Spleen (tissue), 11 donors: ENCODE data around the gene ASPDH. TPM values are rescaled to one million over a fixed set of nuclear protein-coding genes. Genes with fewer than 3 reads are reported as not detected.

ENCODE experiments used
- DNase-seq: peaks from one replicate; pipeline ENCODE4 v3.0.0-alpha.2; 2020
- H3K27ac ChIP-seq, 8 donors: fragments of 200-600 bp; sonication (generic) in 7 of 8; 1 replicate in 4 of 8; 2 replicates in 4 of 8; pipeline versions ENCODE4 v1.5.0 to v1.8.0; 2016 to 2021; ENCODE audit warnings: inconsistent platforms in 4 of 8, mild to moderate bottlenecking in 4 of 8, moderate library complexity in 1 of 8
- H3K27me3 ChIP-seq, 7 donors: fragments of 200-600 bp; sonication (generic) in 6 of 7; replicated peaks in 1 of 7; 1 replicate in 4 of 7; 2 replicates in 3 of 7; pipeline versions ENCODE4 v1.5.0 to v1.8.0; 2016 to 2021; ENCODE audit warnings: inconsistent platforms in 3 of 7, mild to moderate bottlenecking in 1 of 7
- H3K36me3 ChIP-seq, 6 donors: fragments of 200-600 bp; sonication (generic) in 5 of 6; 1 replicate in 4 of 6; 2 replicates in 2 of 6; pipeline versions ENCODE4 v1.5.0 to v1.8.0; 2016 to 2021; ENCODE audit warnings: inconsistent platforms in 2 of 6
- H3K4me1 ChIP-seq, 6 donors: fragments of 200-600 bp; sonication (generic) in 5 of 6; 1 replicate in 3 of 6; 2 replicates in 3 of 6; pipeline versions ENCODE4 v1.5.0 to v1.8.0; 2016 to 2021; ENCODE audit warnings: inconsistent platforms in 3 of 6
- H3K4me3 ChIP-seq, 8 donors: fragments of 200-600 bp; sonication (generic) in 7 of 8; 1 replicate in 4 of 8; 2 replicates in 4 of 8; pipeline versions ENCODE4 v1.5.0 to v1.8.0; 2016 to 2021; ENCODE audit warnings: inconsistent platforms in 4 of 8, mild to moderate bottlenecking in 4 of 8, moderate library complexity in 2 of 8
- H3K9me3 ChIP-seq, 8 donors: fragments of 200-600 bp; sonication (generic) in 7 of 8; 1 replicate in 4 of 8; 2 replicates in 4 of 8; pipeline versions ENCODE4 v1.5.0 to v1.8.0; 2016 to 2021; ENCODE audit warnings: inconsistent platforms in 4 of 8
- POLR2A ChIP-seq, 3 donors: fragments of 450-650 bp; IDR thresholded peaks; one replicate each; pipeline ENCODE4 v1.5.1; 2017; ENCODE audit warnings: antibody characterized with exemption in 3 of 3, mild to moderate bottlenecking in 1 of 3
- POLR2AphosphoS5 ChIP-seq, 3 donors: sonication (generic); formaldehyde crosslinking; IDR thresholded peaks; one replicate each; pipeline ENCODE4 v1.5.1; 2017; ENCODE audit warnings: antibody characterized with exemption in 3 of 3
- WGBS, 5 donors: extraction: QIAGEN DNeasy Blood & Tissue Kit in 3 of 5; methylation state at CpG; one replicate each; pipeline versions ENCODE4 v1.1.5 to v1.1.7; 2013 to 2018; 5-methylcytosine and 5-hydroxymethylcytosine counted together
- intact Hi-C: fragments of 100-400 bp; cut with DNase I; formaldehyde crosslinking; loops from one replicate; pipeline ENCODE4 v1.15.0; 2023; ENCODE audit warnings: low total_unique reads
- polyA plus RNA-seq, 3 donors: library from polyadenylated mRNA; stranded (reverse); fragments of 200-250 nt; gene quantifications; one replicate each; pipeline ENCODE4 v1.2.1, GENCODE V29; 2013
- total RNA-seq, 7 donors: library from RNA; depleted of rRNA in 3 of 7; stranded (reverse); fragments of >200 nt in 3 of 7; fragmentation: NEBNext Ultra II Directional in 4 of 7; extraction: Animal tissue kit (Norgen Biotek cat#: 25700) in 4 of 7; gene quantifications; one replicate each; pipeline versions ENCODE4 v1.1.0 to v1.2.1, GENCODE V29; 2016 to 2021
- TF ChIP-seq, protein P1 (sequence below), 11 experiments: fragments of 200-600 bp in 7 of 11; fragments of 450-650 bp in 4 of 11; sonication (generic) in 4 of 11; IDR thresholded peaks in 8 of 11; conservative IDR thresholded peaks in 3 of 11; 1 replicate in 7 of 11; 2 replicates in 4 of 11; pipeline versions ENCODE4 v1.4.0 to v1.8.0; 2016 to 2021; ENCODE audit warnings: antibody characterized with exemption in 11 of 11, inconsistent platforms in 4 of 11, mild to moderate bottlenecking in 1 of 11
- donor health status: healthy with polysubstance abuse.
- donor health status: DM: no; HTN: no; CAD: no; lungs with moderate emphysema.
- donor health status: DM: no; HTN: no; CAD: no.
- donor health status: Bipolar disorder and iron deficiency.
- donor health status: healthy.
- donor health status: DM: no; HTN: no; CAD: no.
- donor health status: DM: yes; HTN: yes; CAD: no.

The ASPDH gene
- total and polyA plus RNA-seq, 10 donors: not detected

DNA sequence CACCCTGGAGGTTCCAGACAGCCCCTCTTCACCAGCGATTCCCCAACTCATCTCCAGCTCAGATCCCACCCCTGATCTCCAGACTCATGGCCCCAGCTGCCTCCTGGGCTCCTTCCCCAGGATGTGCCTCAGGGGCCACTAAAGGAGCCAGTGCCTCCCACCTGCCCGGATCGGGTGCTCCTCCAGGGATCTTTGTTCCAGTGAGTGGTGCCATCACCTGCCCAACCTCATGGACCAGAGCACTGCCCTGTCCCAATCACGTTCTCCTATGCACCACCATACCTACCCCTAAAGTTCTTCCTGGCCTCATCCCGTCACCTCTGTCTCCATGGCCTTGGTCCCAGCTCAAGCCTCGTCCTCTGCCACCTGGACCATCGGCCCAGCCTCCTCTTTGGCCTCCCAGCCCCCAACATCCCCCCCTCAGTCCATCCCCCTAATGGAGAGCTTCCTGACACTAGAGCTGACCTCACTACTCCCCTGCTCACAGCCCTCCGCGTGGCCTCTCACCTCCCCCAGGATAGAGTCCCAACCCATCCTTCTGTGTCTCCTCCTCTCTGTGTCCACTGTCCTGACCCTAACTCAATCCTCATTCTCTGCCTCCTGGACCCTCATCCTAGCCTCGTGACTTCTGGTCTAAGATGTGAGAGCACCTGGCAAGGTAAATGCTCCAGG, 28.3 kb downstream of the ASPDH start:
- Histone ChIP-seq H3K27me3 (peaks cover 0 to 11% (median 0%) of the 10 kb centered on the region in 7 donors), H3K4me1 (peaks cover 0 to 9% (median under 1%) of the 10 kb centered on the region in 6 donors), H3K4me3 (no peak overlapping the region), H3K36me3 (peaks cover 0 to 56% (median 37%) of the 10 kb centered on the region in 6 donors), H3K27ac (no peak overlapping the region), H3K9me3 (no peaks in the 10 kb centered on the region)
- peak; percentile 46 for DNase-seq
- no peak for TF ChIP-seq POLR2A (IDR thresholded peaks at IDR 0.05)
- WGBS, 5 donors: 87 to 93% (median 89%) methylated on average over 10 of the region's 10 CpGs
- intact Hi-C loops: no loop called here

DNA sequence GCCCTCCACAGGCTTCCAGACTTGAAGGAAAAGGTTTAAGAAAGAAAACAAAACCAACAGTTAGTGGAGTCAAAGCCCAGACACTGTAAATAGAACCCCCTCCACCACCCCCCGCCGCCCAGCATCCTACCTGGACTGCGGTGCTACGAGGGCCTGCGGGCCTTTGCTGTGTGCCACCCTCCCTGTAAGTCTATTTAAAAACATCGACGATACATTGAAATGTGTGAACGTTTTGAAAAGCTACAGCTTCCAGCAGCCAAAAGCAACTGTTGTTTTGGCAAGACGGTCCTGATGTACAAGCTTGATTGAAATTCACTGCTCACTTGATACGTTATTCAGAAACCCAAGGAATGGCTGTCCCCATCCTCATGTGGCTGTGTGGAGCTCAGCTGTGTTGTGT, 30.8 kb downstream of the ASPDH start:
- H3K27ac ChIP-seq: no peak overlapping the region
- H3K27me3 ChIP-seq: peaks cover 0 to 11% (median 0%) of the 10 kb centered on the region in 7 donors
- WGBS, 5 donors: 90 to 94% (median 94%) methylated on average over 10 of the region's 10 CpGs
- no peaks in the 10 kb centered on the region for H3K9me3 ChIP-seq
- TF ChIP-seq POLR2AphosphoS5 (IDR thresholded peaks at IDR 0.05): no peak
- TF ChIP-seq POLR2A (IDR thresholded peaks at IDR 0.05): no peak
- TF ChIP-seq, protein P1, sequence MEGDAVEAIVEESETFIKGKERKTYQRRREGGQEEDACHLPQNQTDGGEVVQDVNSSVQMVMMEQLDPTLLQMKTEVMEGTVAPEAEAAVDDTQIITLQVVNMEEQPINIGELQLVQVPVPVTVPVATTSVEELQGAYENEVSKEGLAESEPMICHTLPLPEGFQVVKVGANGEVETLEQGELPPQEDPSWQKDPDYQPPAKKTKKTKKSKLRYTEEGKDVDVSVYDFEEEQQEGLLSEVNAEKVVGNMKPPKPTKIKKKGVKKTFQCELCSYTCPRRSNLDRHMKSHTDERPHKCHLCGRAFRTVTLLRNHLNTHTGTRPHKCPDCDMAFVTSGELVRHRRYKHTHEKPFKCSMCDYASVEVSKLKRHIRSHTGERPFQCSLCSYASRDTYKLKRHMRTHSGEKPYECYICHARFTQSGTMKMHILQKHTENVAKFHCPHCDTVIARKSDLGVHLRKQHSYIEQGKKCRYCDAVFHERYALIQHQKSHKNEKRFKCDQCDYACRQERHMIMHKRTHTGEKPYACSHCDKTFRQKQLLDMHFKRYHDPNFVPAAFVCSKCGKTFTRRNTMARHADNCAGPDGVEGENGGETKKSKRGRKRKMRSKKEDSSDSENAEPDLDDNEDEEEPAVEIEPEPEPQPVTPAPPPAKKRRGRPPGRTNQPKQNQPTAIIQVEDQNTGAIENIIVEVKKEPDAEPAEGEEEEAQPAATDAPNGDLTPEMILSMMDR (IDR thresholded peaks at IDR 0.05 in 8 of 11, conservative IDR thresholded peaks at IDR 0.05 in 3 of 11): no peak
- H3K36me3 ChIP-seq: peaks cover 3 to 76% (median 60%) of the 10 kb centered on the region in 6 donors
- peak; percentile 18 for DNase-seq
- H3K4me1 ChIP-seq: peaks cover 4 to 30% (median 11%) of the 10 kb centered on the region in 6 donors
- intact Hi-C loops: no loop called here
- H3K4me3 ChIP-seq: no peak overlapping the region

DNA sequence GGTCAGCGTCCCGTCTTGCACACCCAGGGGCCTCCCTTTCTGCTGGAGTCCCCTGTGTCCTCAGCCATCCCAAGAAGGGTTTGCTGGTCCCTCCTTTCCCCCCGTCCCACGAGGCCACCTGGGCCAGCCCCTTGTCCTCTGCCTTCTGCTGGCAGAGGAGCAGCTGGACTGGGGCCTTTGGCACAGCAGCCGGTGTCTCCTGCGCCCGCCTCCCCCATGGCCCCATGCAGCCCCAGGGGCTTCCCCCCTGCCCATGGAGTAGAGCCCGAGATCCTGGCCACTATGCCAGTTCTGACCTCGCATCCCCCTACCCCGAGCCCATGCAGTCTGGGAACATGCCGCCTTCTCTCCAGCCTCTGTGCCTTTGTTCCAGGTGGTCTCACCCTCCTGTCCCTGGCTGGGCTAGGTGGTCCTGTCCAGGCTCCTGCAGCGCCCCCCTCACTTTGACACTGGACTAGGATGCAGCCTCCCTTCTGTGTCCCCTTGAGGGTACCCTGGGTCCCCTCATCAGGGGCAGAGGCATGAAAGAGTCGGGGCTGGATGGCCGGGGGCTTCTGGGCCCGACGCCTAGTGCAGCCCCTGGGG, 31.4 kb downstream of the ASPDH start:
- Histone ChIP-seq H3K27ac (no peak overlapping the region), H3K4me3 (no peak overlapping the region), H3K4me1 (peaks cover 10 to 31% (median 17%) of the 10 kb centered on the region in 6 donors), H3K27me3 (peaks cover 0 to 6% (median 0%) of the 10 kb centered on the region in 7 donors), H3K36me3 (peaks cover 3 to 78% (median 61%) of the 10 kb centered on the region in 6 donors), H3K9me3 (no peaks in the 10 kb centered on the region)
- WGBS, 5 donors: 82 to 93% (median 87%) methylated on average over 15 to 16 of the region's 16 CpGs
- TF ChIP-seq POLR2AphosphoS5 (IDR thresholded peaks at IDR 0.05): no peak
- TF ChIP-seq POLR2A (IDR thresholded peaks at IDR 0.05): no peak
- TF ChIP-seq, protein P1 (IDR thresholded peaks at IDR 0.05 in 8 of 11, conservative IDR thresholded peaks at IDR 0.05 in 3 of 11): no peak
- intact Hi-C loops: no loop called here
- DNase-seq: peak; percentile 41

DNA sequence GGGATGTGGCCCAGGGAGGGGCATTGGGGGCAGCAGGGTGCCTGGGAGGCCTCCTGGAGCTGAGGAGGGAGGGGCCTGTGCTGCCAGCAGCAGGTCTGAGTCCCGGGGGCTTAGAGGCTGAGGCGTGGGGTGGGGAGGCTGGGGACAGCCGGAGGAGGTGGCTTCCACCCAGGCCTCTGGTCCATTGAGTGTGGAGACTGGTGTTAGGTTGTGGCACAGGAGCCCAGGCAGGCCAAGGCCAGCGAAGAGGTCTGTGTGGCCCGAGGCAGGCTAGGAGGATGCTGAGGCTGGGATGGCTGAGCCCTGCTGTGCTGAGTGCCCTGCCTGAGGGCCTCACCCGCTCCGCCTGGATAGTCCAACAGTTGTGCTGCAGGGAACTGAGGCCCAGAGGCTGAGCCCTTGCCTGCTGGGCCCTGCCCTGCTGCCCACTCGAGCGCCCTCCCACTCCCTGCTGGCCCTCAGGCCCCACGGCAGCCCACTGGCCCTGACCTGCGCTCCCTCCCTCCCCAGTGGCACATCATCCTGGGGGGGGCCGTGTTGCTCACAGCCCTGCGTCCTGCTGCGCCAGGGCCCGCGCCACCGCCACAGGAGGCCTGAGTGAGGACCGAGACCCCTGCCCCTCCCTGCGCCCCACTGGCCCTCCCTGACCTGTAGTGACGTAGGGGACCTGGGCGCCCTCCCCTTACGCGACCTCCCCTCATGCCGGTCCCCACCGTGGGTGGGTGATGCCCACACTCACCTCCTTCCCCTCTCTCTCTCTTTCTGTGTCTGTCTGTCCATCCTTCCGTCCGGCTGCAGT, 32.2 kb downstream of the ASPDH start:
- 92 to 98% (median 94%) methylated on average over 15 to 27 of the region's 27 CpGs for WGBS, 5 donors
- Histone ChIP-seq H3K27ac (no peak overlapping the region), H3K36me3 (peaks cover 3 to 78% (median 61%) of the 10 kb centered on the region in 6 donors), H3K27me3 (no peaks in the 10 kb centered on the region), H3K9me3 (no peaks in the 10 kb centered on the region), H3K4me1 (peaks cover 13 to 35% (median 24%) of the 10 kb centered on the region in 6 donors), H3K4me3 (no peak overlapping the region)
- TF ChIP-seq, protein P1 (IDR thresholded peaks at IDR 0.05 in 8 of 11, conservative IDR thresholded peaks at IDR 0.05 in 3 of 11): no peak
- no peak for TF ChIP-seq POLR2A (IDR thresholded peaks at IDR 0.05)
- TF ChIP-seq POLR2AphosphoS5 (IDR thresholded peaks at IDR 0.05): no peak
- intact Hi-C loops: no loop called here
- DNase-seq: peak; percentile 67
